ENCODE results near the gene ALOX12B.

DNA sequence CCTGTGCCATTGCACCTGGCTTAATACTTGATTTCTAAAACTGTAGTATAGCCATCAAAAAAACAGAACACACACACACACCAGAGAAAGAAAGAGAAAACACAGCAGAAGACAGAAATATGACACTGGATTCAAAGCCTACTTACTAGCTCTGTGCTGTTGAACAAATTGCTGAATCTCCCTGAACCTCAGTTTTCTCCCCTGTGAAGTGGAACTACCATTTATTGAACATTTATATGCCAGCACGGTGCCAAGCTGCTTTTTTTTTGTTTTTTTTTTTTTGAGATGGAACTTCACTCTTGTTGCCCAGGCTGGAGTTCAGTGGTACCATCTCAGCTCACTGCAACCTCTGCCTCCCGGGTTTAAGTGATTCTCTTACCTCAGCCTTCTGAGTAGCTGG lies 13.2 kb upstream of the ALOX12B start:
- TF ChIP-seq, protein P1, sequence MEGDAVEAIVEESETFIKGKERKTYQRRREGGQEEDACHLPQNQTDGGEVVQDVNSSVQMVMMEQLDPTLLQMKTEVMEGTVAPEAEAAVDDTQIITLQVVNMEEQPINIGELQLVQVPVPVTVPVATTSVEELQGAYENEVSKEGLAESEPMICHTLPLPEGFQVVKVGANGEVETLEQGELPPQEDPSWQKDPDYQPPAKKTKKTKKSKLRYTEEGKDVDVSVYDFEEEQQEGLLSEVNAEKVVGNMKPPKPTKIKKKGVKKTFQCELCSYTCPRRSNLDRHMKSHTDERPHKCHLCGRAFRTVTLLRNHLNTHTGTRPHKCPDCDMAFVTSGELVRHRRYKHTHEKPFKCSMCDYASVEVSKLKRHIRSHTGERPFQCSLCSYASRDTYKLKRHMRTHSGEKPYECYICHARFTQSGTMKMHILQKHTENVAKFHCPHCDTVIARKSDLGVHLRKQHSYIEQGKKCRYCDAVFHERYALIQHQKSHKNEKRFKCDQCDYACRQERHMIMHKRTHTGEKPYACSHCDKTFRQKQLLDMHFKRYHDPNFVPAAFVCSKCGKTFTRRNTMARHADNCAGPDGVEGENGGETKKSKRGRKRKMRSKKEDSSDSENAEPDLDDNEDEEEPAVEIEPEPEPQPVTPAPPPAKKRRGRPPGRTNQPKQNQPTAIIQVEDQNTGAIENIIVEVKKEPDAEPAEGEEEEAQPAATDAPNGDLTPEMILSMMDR (IDR thresholded peaks at IDR 0.05), result no peak
- no peak for TF ChIP-seq POLR2A (IDR thresholded peaks at IDR 0.05)

All from stomach (tissue), 4 donors.